ENCODE measurements around the gene PPP2R3C. TPM values are rescaled to one million over a fixed set of nuclear protein-coding genes. Genes with fewer than 3 reads are reported as not detected.

Gene PPP2R3C
- total and polyA plus RNA-seq, 2 of the 4 experiments (the other 2 are of a cell fraction) = 15.9 to 17.0 TPM

- Histone ChIP-seq H3K9ac (ENCODE audit: low read depth, low read length) (no peak overlapping the region), H3K9me1 (ENCODE audit: insufficient read depth, low read length) (no peaks in the 10 kb centered on the region), H3K4ac (ENCODE audit: low read depth, low read length) (no peak overlapping the region), H2BK120ac (ENCODE audit: low read depth, low read length) (no peak overlapping the region), H3K36me3 (ENCODE audit: control insufficient read depth, insufficient read depth, low read length) (peaks cover 31% of the 10 kb centered on the region), H3K4me3 (ENCODE audit: insufficient read depth, low read depth, low read length) (no peak overlapping the region), H2AK9ac (replicated peaks; ENCODE audit: low read depth, low read length, poor library complexity) (no peak overlapping the region), H3K4me1 (ENCODE audit: control insufficient read depth, insufficient read depth, low read length) (no peaks in the 10 kb centered on the region), H4K20me1 (ENCODE audit: insufficient read depth, low read length) (no peaks in the 10 kb centered on the region), H3K23ac (ENCODE audit: low read depth, low read length) (no peak overlapping the region), H3K79me1 (ENCODE audit: low read depth in 1 of 2, low read length in 2 of 2) (no peaks in the 10 kb centered on the region; a peak in 1 of 4 replicates), H3K14ac (replicated peaks; ENCODE audit: low read depth, low read length) (no peak overlapping the region), H3K27me3 (ENCODE audit: control insufficient read depth, insufficient read depth, low read length) (no peaks in the 10 kb centered on the region), H2BK5ac (ENCODE audit: low read depth, low read length, poor library complexity, severe bottlenecking) (no peak overlapping the region), H3K4me2 (ENCODE audit: low read depth, low read length) (no peak overlapping the region), H4K5ac (ENCODE audit: low read depth, low read length) (no peak overlapping the region), H2AFZ (replicated peaks; ENCODE audit: low read length, poor library complexity) (no peak overlapping the region), H2BK20ac (ENCODE audit: low read depth, low read length) (no peak overlapping the region), H4K91ac (ENCODE audit: insufficient read depth, low read depth, low read length) (no peak overlapping the region), H2BK15ac (ENCODE audit: low read depth, low read length) (no peak overlapping the region), H3K9me3 (ENCODE audit: control insufficient read depth, insufficient read depth, low read length) (no peaks in the 10 kb centered on the region), H3K56ac (ENCODE audit: extremely low read depth, insufficient read depth, low read length) (no peak overlapping the region), H3K27ac (ENCODE audit: insufficient read depth, low read length) (no peak overlapping the region), H3K18ac (ENCODE audit: low read depth, low read length) (no peak overlapping the region), H4K8ac (ENCODE audit: low read depth in 2 of 2, low read length in 2 of 2) (no peak overlapping the region), H2AK5ac (ENCODE audit: low read depth, low read length) (no peak overlapping the region)
- no peak for TF ChIP-seq MAFK (IDR thresholded peaks at IDR 0.05; ENCODE audit: low read depth, low read length)
- TF ChIP-seq POLR2A (IDR thresholded peaks at IDR 0.05; ENCODE audit: low read depth, low read length) = no peak
- TF ChIP-seq CTCF (conservative IDR thresholded peaks at IDR 0.05; ENCODE audit: low read depth, low read length) = no peak
- no peak for TF ChIP-seq CHD1 (IDR thresholded peaks at IDR 0.05; ENCODE audit: low read depth, low read length)
- TF ChIP-seq CEBPB (IDR thresholded peaks at IDR 0.05; ENCODE audit: low read depth, low read length) = no peak
- no peak for TF ChIP-seq FOS (IDR thresholded peaks at IDR 0.05; ENCODE audit: low read depth, low read length)
- TF ChIP-seq BHLHE40 (IDR thresholded peaks at IDR 0.05; ENCODE audit: low read depth, low read length) = no peak
- no peak for TF ChIP-seq ELK1 (IDR thresholded peaks at IDR 0.05; ENCODE audit: borderline replicate concordance, low read depth, low read length)
- ChIA-PET POLR2A (ENCODE audit: unreplicated experiment) (no interaction called here), CTCF (interaction anchor here (0.5 kb wide), 1 partner anchor 588 kb away, joined by 5 read pairs; no protein-coding TSS in a partner anchor)
- intact Hi-C loops (cut with micrococcal nuclease) = no loop called here
- in situ Hi-C loops (cut with MboI; ENCODE audit: low sequenced_read_pairs) = no loop called here
- DNase-seq = peak; percentile 19
- no CpG with 5 or more reads among the region's 2 CpGs for WGBS, 2 experiments (ENCODE audit: extremely low coverage in 2 of 2, insufficient read length in 1 of 2)
- ATAC-seq (ENCODE audit: low read depth) = no peak
- dilution Hi-C loops (cut with HindIII; ENCODE audit: low sequenced_read_pairs, unreplicated experiment) = no loop called here
- BruUV-seq (replicated peaks) = no TSS peak
These were observed 33.3 kb downstream of the PPP2R3C start for GRCh38 chr14:35088514-35088913.
